ENCODE results near the gene CEMP1.

CEMP1 gene

GRCh38 chr16:2523801-2524231, 7.4 kb downstream of the CEMP1 start:
- H3K27ac Mint-ChIP-seq (ENCODE audit: low read depth): no peak overlapping the region
- H3K36me3 Mint-ChIP-seq (ENCODE audit: insufficient read depth): peaks cover 43% of the 10 kb centered on the region
- H3K27me3 Mint-ChIP-seq: no peaks in the 10 kb centered on the region
- DNase-seq (ENCODE audit: low spot score in 2 of 2) (no peak), ATAC-seq (replicated peaks; ENCODE audit: extremely low read depth, poor library complexity, severe bottlenecking) (no peak)
- no peak overlapping the region for H3K4me3 Mint-ChIP-seq
- H3K9me3 Mint-ChIP-seq: no peaks in the 10 kb centered on the region
- H3K4me1 Mint-ChIP-seq: peaks cover 37% of the 10 kb centered on the region

GRCh38 chr16:2520784-2521531, 10.2 kb downstream of the CEMP1 start:
- Mint-ChIP-seq H3K27me3 (no peaks in the 10 kb centered on the region), H3K4me1 (peaks cover 58% of the 10 kb centered on the region), H3K27ac (ENCODE audit: low read depth) (peak overlapping the region; percentile 93), H3K4me3 (peak overlapping the region; percentile 79), H3K9me3 (no peaks in the 10 kb centered on the region), H3K36me3 (ENCODE audit: insufficient read depth) (peaks cover 43% of the 10 kb centered on the region)
- peak; percentile 84 for ATAC-seq (replicated peaks; ENCODE audit: extremely low read depth, poor library complexity, severe bottlenecking)
- peak; percentile 60 to 77 for DNase-seq (ENCODE audit: low spot score in 2 of 2)

GRCh38 chr16:2520097-2520783, 11.0 kb downstream of the CEMP1 start, which contains the start of gene AMDHD2:
AMDHD2 (plus strand) TSS chr16:2520371; CDS start chr16:2520459, 88 bp downstream.
- Mint-ChIP-seq H3K9me3 (no peaks in the 10 kb centered on the region), H3K4me1 (peaks cover 65% of the 10 kb centered on the region), H3K36me3 (ENCODE audit: insufficient read depth) (peaks cover 46% of the 10 kb centered on the region), H3K4me3 (peak within 1 kb of the TSS; percentile 79), H3K27me3 (no peaks in the 10 kb centered on the region), H3K27ac (ENCODE audit: low read depth) (peak within 1 kb of the TSS; percentile 93)
- peak; percentile 85 to 87 for DNase-seq (ENCODE audit: low spot score in 2 of 2)
- ATAC-seq (replicated peaks; ENCODE audit: extremely low read depth, poor library complexity, severe bottlenecking): peak; percentile 69

GRCh38 chr16:2519711-2520080, 11.5 kb downstream of the CEMP1 start:
- H3K27me3 Mint-ChIP-seq: no peaks in the 10 kb centered on the region
- peaks cover 47% of the 10 kb centered on the region for H3K36me3 Mint-ChIP-seq (ENCODE audit: insufficient read depth)

GRCh38 chr16:2518823-2519710, 12.1 kb downstream of the CEMP1 start:
- H3K36me3 Mint-ChIP-seq (ENCODE audit: insufficient read depth): peaks cover 43% of the 10 kb centered on the region
- no peak for DNase-seq (ENCODE audit: low spot score in 2 of 2)
- H3K4me3 Mint-ChIP-seq: peak overlapping the region; percentile 79
- H3K27ac Mint-ChIP-seq (ENCODE audit: low read depth): peak overlapping the region; percentile 93
- no peaks in the 10 kb centered on the region for H3K9me3 Mint-ChIP-seq
- H3K27me3 Mint-ChIP-seq: no peaks in the 10 kb centered on the region
- peaks cover 67% of the 10 kb centered on the region for H3K4me1 Mint-ChIP-seq
- ATAC-seq (replicated peaks; ENCODE audit: extremely low read depth, poor library complexity, severe bottlenecking): no peak

More at GRCh38 chr16:2519711-2520080, 11.5 kb downstream of the CEMP1 start:
- Mint-ChIP-seq H3K4me3 (peak overlapping the region; percentile 79), H3K4me1 (peaks cover 71% of the 10 kb centered on the region), H3K27ac (ENCODE audit: low read depth) (peak overlapping the region; percentile 93), H3K9me3 (no peaks in the 10 kb centered on the region)
- ATAC-seq (replicated peaks; ENCODE audit: extremely low read depth, poor library complexity, severe bottlenecking) (no peak), DNase-seq (ENCODE audit: low spot score in 2 of 2) (no peak)

GRCh38 chr16:2517954-2518605, 13.1 kb downstream of the CEMP1 start:
- Mint-ChIP-seq H3K4me3 (peak overlapping the region; percentile 87), H3K9me3 (no peaks in the 10 kb centered on the region), H3K27ac (ENCODE audit: low read depth) (peak overlapping the region; percentile 93), H3K27me3 (no peaks in the 10 kb centered on the region), H3K36me3 (ENCODE audit: insufficient read depth) (peaks cover 46% of the 10 kb centered on the region), H3K4me1 (peaks cover 66% of the 10 kb centered on the region)
- ATAC-seq (replicated peaks; ENCODE audit: extremely low read depth, poor library complexity, severe bottlenecking) (no peak), DNase-seq (ENCODE audit: low spot score in 2 of 2) (no peak)

- Mint-ChIP-seq H3K27me3 (no peaks in the 10 kb centered on the region), H3K36me3 (ENCODE audit: insufficient read depth) (peaks cover 41% of the 10 kb centered on the region), H3K9me3 (no peaks in the 10 kb centered on the region), H3K4me1 (peaks cover 79% of the 10 kb centered on the region), H3K4me3 (peak overlapping the region; percentile 87), H3K27ac (ENCODE audit: low read depth) (peak overlapping the region; percentile 96)
- no peak for DNase-seq (ENCODE audit: low spot score in 2 of 2)
- ATAC-seq (replicated peaks; ENCODE audit: extremely low read depth, poor library complexity, severe bottlenecking): no peak
Observed at GRCh38 chr16:2516391-2517240, 14.6 kb downstream of the CEMP1 start.

GRCh38 chr16:2515180-2515851, 15.9 kb downstream of the CEMP1 start:
- no peak for DNase-seq (ENCODE audit: low spot score in 2 of 2)
- Mint-ChIP-seq H3K27ac (ENCODE audit: low read depth) (peak overlapping the region; percentile 96), H3K36me3 (ENCODE audit: insufficient read depth) (peaks cover 32% of the 10 kb centered on the region), H3K27me3 (no peaks in the 10 kb centered on the region), H3K9me3 (no peaks in the 10 kb centered on the region), H3K4me1 (peaks cover 73% of the 10 kb centered on the region), H3K4me3 (peak overlapping the region; percentile 87)
- ATAC-seq (replicated peaks; ENCODE audit: extremely low read depth, poor library complexity, severe bottlenecking): no peak

GRCh38 chr16:2514333-2515179, 16.7 kb downstream of the CEMP1 start:
- peak overlapping the region; percentile 96 for H3K27ac Mint-ChIP-seq (ENCODE audit: low read depth)
- H3K4me1 Mint-ChIP-seq: peaks cover 66% of the 10 kb centered on the region
- DNase-seq (ENCODE audit: low spot score in 2 of 2) (no peak), ATAC-seq (replicated peaks; ENCODE audit: extremely low read depth, poor library complexity, severe bottlenecking) (peak; percentile 2)
- H3K4me3 Mint-ChIP-seq: peak overlapping the region; percentile 87
- no peaks in the 10 kb centered on the region for H3K27me3 Mint-ChIP-seq
- H3K9me3 Mint-ChIP-seq: no peaks in the 10 kb centered on the region
- peaks cover 25% of the 10 kb centered on the region for H3K36me3 Mint-ChIP-seq (ENCODE audit: insufficient read depth)

Data from central memory CD8-positive, alpha-beta T cell (primary cell).